Measurements from ENCODE around the gene ANKRD40.

- no peak for TF ChIP-seq CTCF (IDR thresholded peaks at IDR 0.05)
- no peak for TF ChIP-seq POLR2AphosphoS5 (IDR thresholded peaks at IDR 0.05)
- no peak for TF ChIP-seq POLR2A (IDR thresholded peaks at IDR 0.05)
- TF ChIP-seq EP300 (IDR thresholded peaks at IDR 0.05): no peak
Observed at GRCh38 chr17:50667259-50668024, 40.3 kb downstream of the ANKRD40 start.

All from sigmoid colon (tissue), 4 donors.